Activated CD8-positive, alpha-beta T cell treated with anti-CD3 and anti-CD28 coated beads for 36 hours (primary cell): ENCODE data around the gene ZNF236. TPM values are rescaled to one million over a fixed set of nuclear protein-coding genes. Genes with fewer than 3 reads are reported as not detected.
A peak's percentile ranks its signal among the peaks of the same experiment; 100 is the strongest.

Experiments used
- ATAC-seq: fragments of 200-7000 bp; cut with Tn5 transposase; one replicate; pipeline ENCODE4 v1.10.0; 2021; ENCODE audit warnings: mild to moderate bottlenecking, moderate library complexity
- CTCF ChIA-PET: fragments of 350-600 bp; sonication (Branson Sonifier 250); formaldehyde crosslinking; loops from one replicate; lab custom pipeline; 2021; ENCODE audit warnings: antibody characterized with exemption; lab: Charles Lee
- POLR2A ChIA-PET: fragments of 350-600 bp; sonication (Branson Sonifier 250); formaldehyde crosslinking; loops from one replicate; lab custom pipeline; 2021; ENCODE audit warnings: antibody characterized with exemption; lab: Charles Lee
- DNase-seq: peaks from one replicate; pipeline ENCODE4 v3.0.0-alpha.2; 2020
- H3K27ac Mint-ChIP-seq: one replicate; pipeline ENCODE4 v1.8.0; 2021; ENCODE audit warnings: mild to moderate bottlenecking, mixed read lengths
- H3K27me3 Mint-ChIP-seq: one replicate; pipeline ENCODE4 v1.8.0; 2021; ENCODE audit warnings: mixed read lengths
- H3K36me3 Mint-ChIP-seq: one replicate; pipeline ENCODE4 v1.8.0; 2021; ENCODE audit warnings: low read depth, mixed read lengths
- H3K4me1 Mint-ChIP-seq: one replicate; pipeline ENCODE4 v1.8.0; 2021; ENCODE audit warnings: low read depth, mixed read lengths
- H3K4me3 Mint-ChIP-seq: one replicate; pipeline ENCODE4 v1.8.0; 2021; ENCODE audit warnings: mild to moderate bottlenecking, moderate library complexity, mixed read lengths
- H3K9me3 Mint-ChIP-seq: one replicate; pipeline ENCODE4 v1.8.0; 2021; ENCODE audit warnings: mixed read lengths
- intact Hi-C: fragments of 100-400 bp; cut with micrococcal nuclease; formaldehyde crosslinking; loops from one replicate; pipeline ENCODE4 v1.10.0; 2022
- total RNA-seq, 2 experiments: library from RNA; stranded (reverse); gene quantifications; one replicate each; pipeline ENCODE4 v1.2.3, GENCODE V29; 2021
- TF ChIP-seq, protein P1 (sequence below): fragments of 200-600 bp; IDR thresholded peaks from one replicate; pipeline ENCODE4 v1.8.0; 2022; ENCODE audit warnings: antibody characterized with exemption, mild to moderate bottlenecking

ZNF236 gene
- total RNA-seq, 2 experiments from 2014 or later = 12.7 to 15.2 TPM

DNA sequence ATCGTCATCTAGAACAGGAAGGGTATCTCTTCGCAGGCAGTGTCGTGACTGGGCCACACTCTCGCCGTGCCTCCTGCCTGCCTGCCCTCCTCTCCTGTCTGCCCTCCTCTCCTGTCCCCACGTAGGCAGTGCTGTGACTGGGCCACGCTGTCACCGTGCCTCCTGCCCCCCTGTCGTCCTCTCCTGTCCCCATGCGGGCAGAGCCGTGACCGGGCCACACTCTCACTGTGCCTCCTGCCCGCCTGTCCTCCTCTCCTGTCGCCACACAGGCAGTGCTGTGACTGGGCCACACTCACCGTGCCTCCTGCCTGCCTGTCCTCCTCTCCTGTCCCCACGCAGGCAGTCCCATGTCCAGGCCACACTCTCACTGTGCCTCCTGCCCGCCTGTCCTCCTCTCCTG, 51.4 kb downstream of the ZNF236 start:
- Mint-ChIP-seq H3K4me1 (peaks cover 13% of the 10 kb centered on the region), H3K36me3 (peaks cover 26% of the 10 kb centered on the region), H3K9me3 (no peaks in the 10 kb centered on the region), H3K27me3 (no peaks in the 10 kb centered on the region), H3K27ac (peak overlapping the region; percentile 68), H3K4me3 (no peak overlapping the region)
- DNase-seq (no peak), ATAC-seq (no peak)
- CTCF ChIA-PET = interaction anchor here (1.0 to 1.7 kb wide), 2 partner anchors 13 to 71 kb away, joined by 3 to 16 read pairs; no protein-coding TSS in a partner anchor
- intact Hi-C loops = no loop called here
- TF ChIP-seq, protein P1, sequence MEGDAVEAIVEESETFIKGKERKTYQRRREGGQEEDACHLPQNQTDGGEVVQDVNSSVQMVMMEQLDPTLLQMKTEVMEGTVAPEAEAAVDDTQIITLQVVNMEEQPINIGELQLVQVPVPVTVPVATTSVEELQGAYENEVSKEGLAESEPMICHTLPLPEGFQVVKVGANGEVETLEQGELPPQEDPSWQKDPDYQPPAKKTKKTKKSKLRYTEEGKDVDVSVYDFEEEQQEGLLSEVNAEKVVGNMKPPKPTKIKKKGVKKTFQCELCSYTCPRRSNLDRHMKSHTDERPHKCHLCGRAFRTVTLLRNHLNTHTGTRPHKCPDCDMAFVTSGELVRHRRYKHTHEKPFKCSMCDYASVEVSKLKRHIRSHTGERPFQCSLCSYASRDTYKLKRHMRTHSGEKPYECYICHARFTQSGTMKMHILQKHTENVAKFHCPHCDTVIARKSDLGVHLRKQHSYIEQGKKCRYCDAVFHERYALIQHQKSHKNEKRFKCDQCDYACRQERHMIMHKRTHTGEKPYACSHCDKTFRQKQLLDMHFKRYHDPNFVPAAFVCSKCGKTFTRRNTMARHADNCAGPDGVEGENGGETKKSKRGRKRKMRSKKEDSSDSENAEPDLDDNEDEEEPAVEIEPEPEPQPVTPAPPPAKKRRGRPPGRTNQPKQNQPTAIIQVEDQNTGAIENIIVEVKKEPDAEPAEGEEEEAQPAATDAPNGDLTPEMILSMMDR = no peak
- POLR2A ChIA-PET = interaction anchor here (0.5 kb wide), 1 partner anchor 21 kb away, joined by 3 read pairs; no protein-coding TSS in a partner anchor

DNA sequence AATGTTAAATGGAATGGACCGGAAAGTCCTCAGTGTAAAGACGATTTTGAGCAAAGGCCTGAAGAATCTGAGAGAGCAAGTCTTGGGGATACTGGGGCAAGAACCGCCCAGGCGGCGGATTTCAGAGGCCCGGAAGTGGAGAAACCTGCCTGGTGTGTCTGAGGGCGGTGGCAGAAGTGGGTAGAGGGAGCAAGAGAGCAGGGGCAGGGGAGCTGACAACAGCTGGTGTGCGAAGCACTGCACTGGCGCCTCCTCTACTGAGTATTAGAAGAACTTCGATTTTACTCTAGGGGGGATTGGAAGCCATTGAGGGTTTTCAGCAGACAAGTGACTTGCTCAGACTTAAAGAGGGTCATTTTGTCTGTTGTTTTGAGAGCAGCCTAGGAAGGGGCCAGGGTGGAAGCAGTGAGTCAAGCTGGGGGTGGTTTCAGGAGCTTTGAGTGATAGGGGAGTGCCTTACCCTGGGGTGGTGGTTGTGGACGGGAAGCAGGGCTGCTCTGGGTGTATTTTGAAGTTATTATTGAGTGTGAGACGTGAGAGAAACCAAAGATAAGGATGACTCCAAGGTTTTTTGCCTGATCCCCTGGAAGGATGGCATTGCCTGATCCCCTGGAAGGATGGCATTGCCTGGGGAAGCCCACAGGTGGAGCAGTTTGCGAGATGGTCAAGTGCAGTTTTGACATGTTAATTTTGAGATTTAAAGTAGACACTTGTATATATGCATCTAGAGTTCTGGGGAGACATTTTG, 52.5 kb downstream of the ZNF236 start:
- ATAC-seq = peak; percentile 97
- CTCF ChIA-PET = interaction anchor here (0.6 to 1.7 kb wide), 5 partner anchors 9 to 72 kb away, joined by 3 to 16 read pairs (median 3); no protein-coding TSS in a partner anchor
- H3K27ac Mint-ChIP-seq = peak overlapping the region; percentile 68
- no peaks in the 10 kb centered on the region for H3K9me3 Mint-ChIP-seq
- H3K4me3 Mint-ChIP-seq = no peak overlapping the region
- H3K27me3 Mint-ChIP-seq = no peaks in the 10 kb centered on the region
- H3K36me3 Mint-ChIP-seq = peaks cover 24% of the 10 kb centered on the region
- TF ChIP-seq, protein P1 = no peak
- peak; percentile 78 for DNase-seq
- intact Hi-C loops = loop anchor here (5.0 kb wide), 2 partner anchors 73 to 107 kb away; no protein-coding TSS in a partner anchor
- POLR2A ChIA-PET = no interaction called here
- H3K4me1 Mint-ChIP-seq = peaks cover 13% of the 10 kb centered on the region

DNA sequence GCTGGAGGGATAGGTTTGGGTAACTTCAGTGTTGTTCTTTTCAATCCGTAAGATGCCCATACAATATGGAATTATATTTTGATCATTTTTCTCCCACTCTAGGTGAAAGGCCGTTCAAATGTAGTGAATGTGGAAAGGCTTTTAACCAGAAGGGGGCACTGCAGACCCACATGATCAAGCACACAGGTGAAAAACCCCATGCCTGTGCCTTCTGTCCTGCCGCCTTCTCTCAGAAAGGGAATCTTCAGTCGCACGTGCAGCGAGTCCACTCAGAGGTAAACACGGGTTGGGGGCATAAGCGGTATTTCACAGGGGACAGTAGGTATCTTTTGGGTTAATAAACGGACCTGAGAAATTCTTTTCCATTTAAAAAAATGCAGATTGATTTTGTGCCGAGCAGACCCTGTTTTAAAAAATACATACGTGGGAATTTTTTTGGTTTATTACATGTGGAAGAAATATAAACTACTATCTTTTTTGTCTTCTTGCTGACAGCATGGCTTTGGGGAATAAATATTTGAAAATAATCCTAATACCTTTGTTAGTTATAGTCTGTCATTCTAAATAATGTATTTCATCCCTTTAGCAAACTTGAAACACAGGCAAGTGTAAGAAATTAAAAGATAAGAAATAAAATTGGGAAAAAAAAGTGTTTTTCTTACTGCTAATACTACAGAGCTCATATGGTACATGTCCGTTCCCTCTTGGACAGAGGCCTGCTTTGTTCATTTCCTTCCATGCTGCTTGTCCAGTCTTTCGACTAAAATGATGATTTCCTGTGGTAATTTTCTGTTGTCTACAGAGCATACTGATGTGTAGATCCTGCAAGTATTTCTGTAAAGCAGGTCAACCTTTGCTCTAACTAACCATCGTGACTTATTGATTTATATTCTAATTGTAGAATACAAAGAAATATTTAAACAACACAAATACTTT, 53.3 kb downstream of the ZNF236 start:
- peak; percentile 67 for DNase-seq
- TF ChIP-seq, protein P1 = peak; percentile 75
- Mint-ChIP-seq H3K27ac (peak overlapping the region; percentile 68), H3K4me1 (peaks cover 13% of the 10 kb centered on the region), H3K4me3 (no peak overlapping the region), H3K36me3 (peaks cover 18% of the 10 kb centered on the region), H3K9me3 (no peaks in the 10 kb centered on the region), H3K27me3 (no peaks in the 10 kb centered on the region)
- peak; percentile 69 for ATAC-seq
- ChIA-PET POLR2A (no interaction called here), CTCF (interaction anchor here (0.6 to 1.7 kb wide), 4 partner anchors 73 to 124 kb away, joined by 3 to 16 read pairs (median 4); no protein-coding TSS in a partner anchor)
- intact Hi-C loops = loop anchor here (5.0 kb wide), 2 partner anchors 73 to 107 kb away; no protein-coding TSS in a partner anchor

DNA sequence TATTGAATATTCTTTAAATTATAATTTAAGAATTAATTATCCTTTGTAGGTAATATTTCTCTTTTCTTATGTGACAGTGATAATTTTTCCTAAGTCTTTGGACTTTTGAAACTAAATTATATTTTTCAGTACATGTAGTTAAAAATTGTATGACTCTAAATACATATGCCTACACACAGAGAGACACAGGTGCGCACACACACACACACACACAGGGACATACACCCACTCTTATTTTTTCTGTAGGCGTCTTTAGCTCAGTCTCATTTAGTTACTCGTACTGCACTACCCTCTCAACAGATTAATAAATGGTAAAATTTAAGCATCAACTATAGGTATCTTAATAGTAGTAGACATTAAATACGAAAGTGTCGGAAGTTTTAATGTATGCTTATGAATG, 56.1 kb downstream of the ZNF236 start:
- no peaks in the 10 kb centered on the region for H3K27me3 Mint-ChIP-seq

More for the DNA sequence above, 56.1 kb downstream of the ZNF236 start:
- Mint-ChIP-seq H3K4me3 (no peak overlapping the region), H3K36me3 (peaks cover 23% of the 10 kb centered on the region), H3K9me3 (no peaks in the 10 kb centered on the region), H3K4me1 (peaks cover 13% of the 10 kb centered on the region), H3K27ac (no peak overlapping the region)
- ChIA-PET POLR2A (no interaction called here), CTCF (interaction anchor here (1.3 kb wide), 1 partner anchor 27 kb away, joined by 6 read pairs; no protein-coding TSS in a partner anchor)
- intact Hi-C loops = loop anchor here (5.0 kb wide), 2 partner anchors 76 to 104 kb away; no protein-coding TSS in a partner anchor
- DNase-seq (no peak), ATAC-seq (no peak)
- TF ChIP-seq, protein P1 = no peak
